22Rv1 (cell line): Measurements from ENCODE around the gene ERGIC1.

ENCODE experiments used
- CTCF ChIP-seq: fragments of 450-650 bp; IDR thresholded peaks from 2 replicates; pipeline ENCODE4 v1.5.1; 2017; ENCODE audit warnings: mild to moderate bottlenecking
- ZFX ChIP-seq: fragments of 450-650 bp; IDR thresholded peaks from 2 replicates; pipeline ENCODE4 v1.6.1; 2017; ENCODE audit warnings: antibody characterized with exemption, borderline replicate concordance

GRCh38 chr5:172949426-172949825 lies 115.4 kb downstream of the ERGIC1 start:
- TF ChIP-seq CTCF: no peak
- no peak for TF ChIP-seq ZFX
